SW480 (cell line): Measurements from ENCODE around the gene DLG5.

Experiments used
- DNase-seq: peaks from one replicate; pipeline ENCODE4 v3.0.0-alpha.2; 2016; ENCODE audit warnings: low spot score

The DLG5 gene

DNA sequence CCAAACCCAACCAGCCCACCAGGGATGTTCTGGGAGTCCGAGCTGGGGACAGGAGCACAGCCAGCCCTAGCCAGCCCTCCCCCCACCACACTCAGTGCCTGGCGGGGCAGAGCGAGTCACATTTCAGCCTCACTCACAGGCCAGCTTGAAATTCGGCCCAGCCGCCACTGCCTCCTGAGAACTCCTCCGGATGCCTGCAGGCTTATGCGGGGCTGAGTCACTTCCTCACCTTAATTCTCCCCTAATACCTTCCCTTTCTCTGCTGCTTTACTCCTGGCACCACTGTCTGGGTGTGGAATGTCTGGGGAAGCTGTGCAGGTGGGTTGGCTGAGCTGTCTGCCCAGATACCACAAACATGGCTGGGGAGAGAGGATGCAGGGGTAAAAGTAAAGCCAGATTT lies 22.6 kb upstream of the DLG5 start:
- DNase-seq, result peak; percentile 87

DNA sequence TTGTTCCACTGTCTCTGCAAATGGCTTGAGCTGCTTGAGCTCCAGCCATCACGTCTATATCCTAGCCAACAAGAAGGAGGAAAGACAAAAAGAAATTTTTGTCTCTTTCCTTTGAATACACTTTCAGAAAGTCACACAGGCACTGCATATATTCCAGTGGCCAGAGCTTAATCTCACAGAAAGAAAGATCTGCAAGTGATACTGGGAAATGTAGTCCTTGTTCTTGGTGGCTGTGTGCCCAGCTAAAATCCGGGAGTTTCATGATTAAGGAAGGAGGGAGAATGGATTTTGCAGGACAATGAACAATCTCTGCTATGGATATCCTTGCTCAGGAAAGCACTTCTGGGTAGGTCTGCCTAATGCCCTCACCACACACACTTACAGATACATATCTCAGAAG lies 19.5 kb upstream of the DLG5 start:
- no peak for DNase-seq

DNA sequence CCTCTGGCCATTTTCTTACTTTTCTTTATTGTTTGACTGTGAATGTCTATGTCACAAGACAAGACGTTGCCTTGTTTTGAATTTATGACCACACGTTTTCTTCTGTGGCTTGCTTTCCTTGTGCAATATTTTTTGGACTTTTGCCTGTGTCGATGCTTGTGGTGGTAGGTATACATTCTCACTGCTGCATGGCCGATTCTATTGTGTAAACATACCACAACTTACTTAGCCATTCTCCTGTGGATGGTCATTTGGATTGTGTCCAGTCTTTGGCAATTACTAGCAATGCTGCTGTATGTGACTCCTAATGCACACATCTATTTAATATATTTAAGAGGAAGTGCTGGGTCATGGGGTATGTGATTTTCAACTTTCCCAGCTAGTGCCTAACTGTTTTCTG lies 18.0 kb upstream of the DLG5 start:
- no peak for DNase-seq

- peak; percentile 70 for DNase-seq
These were observed 16.8 kb upstream of the DLG5 start for GRCh38 chr10:77943121-77943901.

DNA sequence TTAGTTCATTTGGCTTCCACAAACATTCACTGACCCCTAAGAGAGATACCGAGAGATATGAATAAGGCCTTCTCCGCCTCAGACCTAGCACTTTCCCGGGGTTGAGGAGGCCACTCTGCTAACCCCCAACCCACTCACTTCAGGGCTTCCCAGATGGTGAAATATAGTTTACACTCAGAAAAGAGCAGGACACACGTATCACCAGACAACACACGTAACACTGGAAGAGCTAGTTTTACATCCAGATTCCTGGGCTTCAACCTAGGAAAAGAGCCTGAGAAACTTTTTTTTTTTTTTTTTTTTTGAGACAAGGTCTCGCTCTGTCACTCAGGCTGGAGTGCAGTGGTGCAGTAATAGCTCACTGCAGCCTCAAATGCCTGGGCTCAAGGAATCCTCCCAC lies 15.2 kb upstream of the DLG5 start:
- DNase-seq, result no peak

- DNase-seq, result no peak
These were observed 14.1 kb upstream of the DLG5 start for GRCh38 chr10:77940627-77941026.

GRCh38 chr10:77940225-77940624 lies 13.7 kb upstream of the DLG5 start:
- no peak for DNase-seq

DNA sequence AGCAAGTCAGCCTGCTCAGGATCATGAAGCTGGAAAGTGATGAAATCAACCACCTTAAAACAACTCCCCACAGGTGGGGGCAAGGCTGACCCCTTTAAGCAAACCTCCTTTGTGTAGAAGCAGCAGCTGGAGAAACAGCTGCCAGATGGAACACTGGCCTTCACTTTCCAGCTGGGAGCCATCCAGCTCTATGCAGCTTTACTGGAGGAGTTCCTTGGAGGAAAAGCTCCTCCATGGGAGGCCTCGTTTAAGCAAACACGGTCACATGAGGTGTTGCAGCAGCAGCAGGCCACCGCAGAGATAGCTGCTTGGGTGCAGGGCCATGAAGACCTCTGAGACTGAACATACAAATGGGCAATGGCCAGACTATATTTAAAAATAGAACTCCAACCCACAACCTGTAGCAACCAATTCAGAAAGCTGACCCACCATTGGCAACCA lies 13.0 kb upstream of the DLG5 start:
- DNase-seq, result no peak

- DNase-seq, result no peak
These were observed 10.4 kb upstream of the DLG5 start for GRCh38 chr10:77936697-77937567.

DNA sequence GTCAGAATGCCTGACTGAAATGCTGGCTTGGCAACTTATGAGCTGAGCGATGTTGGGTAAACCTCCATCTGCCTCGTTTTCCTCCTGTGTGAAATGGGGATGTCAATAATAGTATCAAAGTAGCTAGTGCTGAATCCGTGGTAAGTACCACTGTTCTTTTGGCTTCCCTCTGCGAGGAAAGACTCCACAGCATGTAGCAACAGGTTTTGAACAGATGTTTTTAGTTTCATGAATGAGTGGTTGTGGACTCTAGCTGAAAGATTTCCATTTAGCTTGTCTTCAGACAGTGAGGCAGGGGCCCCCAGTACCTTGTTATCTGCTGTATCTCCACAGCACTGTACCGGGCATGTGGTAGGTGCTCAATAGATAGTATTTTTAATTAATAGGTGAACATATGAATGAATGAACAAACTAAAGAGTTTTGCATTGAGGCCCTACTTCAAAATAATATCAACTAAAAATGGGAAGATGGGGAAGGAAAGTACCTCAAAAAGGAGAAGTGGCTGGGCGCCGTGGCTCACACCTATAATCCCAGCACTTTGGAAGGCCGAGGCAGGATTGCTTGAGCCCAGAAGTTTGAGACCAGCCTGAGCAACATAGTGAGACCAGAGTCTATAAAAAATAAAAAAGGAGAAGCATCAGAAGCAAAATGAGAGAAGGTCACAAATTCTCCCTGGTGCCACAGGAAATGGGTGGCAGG lies 5.6 kb upstream of the DLG5 start:
- no peak for DNase-seq

DNA sequence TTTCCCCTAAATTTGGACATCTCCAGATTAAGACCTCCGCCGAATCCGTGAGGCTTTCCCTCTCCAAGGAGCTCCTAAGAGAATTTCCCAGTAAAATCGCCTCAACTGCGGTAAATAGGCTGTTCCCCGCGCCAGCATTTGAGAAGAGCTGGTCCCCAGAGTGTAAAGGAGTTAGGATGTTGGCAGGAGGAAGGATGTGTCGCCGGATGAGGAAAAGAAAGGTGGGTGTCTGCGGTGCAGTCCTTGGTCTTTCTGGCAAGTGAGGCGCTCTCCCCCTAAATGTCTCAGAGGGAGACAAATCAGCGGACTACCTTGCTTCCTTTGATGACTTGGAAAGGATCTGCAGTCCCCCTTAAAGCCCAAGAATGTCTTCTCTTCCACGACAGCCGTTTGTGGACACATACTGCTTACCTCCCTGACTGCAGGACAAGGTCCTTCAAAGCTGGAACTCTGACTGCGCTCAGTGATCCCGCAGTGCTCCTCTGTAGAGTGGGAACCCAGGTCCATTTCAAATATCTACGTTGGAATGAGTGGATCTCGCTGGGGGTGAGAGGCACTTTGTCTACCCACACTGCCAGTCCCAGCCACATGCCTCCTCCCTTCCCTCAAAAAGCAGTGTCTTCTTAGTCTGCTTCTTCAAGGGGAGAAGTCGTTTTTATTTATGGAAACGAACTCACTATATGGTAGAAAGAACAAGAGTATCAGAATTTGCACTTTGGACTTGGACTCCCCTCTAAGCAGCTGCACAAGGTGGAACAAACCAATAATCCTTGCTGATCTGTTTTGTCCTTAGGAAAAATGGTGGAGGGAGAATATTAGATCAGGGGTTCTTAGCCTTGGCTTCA lies 1.1 kb upstream of the DLG5 start:
- no peak for DNase-seq

DNA sequence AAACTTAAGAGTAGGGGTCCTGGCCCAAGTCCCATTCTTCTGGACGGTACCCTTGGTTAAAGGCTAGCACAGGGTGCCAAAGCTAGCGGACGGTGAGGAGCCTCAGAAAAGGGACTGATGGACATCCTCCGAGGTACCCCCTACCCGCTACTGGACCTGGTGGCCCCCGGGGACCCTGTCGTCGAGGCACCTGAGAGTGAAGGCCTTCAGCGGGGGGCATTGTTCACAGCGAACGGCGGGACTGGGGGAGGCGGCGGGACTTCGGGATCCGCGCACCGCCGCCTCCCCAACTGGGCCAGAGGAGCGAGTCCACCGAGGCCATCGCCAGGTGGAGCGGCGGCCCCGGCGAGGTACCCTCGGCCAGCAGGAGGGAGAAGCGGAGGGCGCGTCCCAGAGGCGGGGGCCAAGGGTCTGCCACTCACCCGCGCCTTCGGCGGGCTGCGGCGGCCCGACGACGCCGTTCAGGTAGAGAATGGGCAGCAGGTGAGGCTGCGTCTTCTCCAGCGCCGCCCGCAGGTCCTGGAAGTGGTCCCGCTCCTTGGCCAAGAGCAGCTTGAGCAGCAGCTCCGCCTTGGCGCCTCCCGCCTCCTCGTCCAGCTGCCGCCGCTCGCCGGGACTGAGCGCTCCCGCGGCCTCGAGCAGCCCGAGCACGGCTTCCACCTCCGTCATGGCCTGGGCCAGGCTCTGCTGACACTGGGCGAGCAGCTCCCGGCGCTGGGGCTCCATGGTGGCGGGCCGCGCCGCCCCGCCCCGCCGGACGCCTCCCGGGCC lies 575 bp downstream of the DLG5 start:
- DNase-seq, result peak; percentile 25

DNA sequence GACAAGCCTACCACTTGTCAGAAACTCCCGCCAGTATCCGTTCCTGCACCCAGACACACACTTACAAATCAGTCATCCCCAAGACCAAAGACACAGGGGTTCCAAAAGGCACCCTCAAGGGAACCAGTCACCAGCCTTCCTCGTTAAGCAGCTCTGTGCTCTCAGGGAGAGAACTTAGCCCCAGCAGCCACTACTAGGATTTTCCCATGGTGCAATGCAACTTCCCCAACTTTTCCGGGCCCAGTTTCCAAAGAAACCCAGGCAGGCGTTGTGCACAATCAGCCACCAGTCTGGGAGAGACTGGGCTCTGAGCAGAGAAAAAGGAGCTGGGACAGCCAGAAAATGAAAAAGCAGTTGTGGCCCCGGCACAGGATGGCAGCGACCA lies 1.2 kb downstream of the DLG5 start:
- DNase-seq, result no peak

DNA sequence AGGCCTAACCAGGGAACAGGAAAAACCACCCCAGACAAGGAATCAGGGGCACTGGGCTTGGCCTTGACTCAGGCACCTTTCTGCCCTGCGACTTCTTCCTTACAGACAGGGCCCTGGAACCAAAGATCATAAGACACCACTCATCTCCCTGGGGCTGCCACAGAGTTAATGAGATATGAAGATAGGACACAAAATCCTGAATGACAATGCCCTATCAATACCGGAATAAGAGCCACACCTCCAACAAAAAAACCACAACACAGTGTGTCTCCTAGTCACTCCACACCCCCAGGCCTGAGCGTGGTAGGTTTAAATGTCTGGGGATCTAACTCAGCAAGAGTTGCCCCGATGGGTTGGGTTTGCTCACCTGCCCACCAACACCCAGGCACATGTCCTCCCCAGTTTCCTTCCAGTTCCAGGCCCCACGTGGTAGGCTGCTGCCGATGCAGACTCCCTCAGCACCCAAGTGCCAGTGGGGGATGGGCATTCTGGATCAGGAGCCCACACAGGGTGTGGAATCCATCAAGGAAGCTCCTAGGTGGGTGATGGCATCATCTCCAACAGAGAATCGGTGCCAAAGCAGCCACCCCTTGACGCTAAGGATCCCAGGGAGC lies 3.9 kb downstream of the DLG5 start:
- DNase-seq, result no peak

DNA sequence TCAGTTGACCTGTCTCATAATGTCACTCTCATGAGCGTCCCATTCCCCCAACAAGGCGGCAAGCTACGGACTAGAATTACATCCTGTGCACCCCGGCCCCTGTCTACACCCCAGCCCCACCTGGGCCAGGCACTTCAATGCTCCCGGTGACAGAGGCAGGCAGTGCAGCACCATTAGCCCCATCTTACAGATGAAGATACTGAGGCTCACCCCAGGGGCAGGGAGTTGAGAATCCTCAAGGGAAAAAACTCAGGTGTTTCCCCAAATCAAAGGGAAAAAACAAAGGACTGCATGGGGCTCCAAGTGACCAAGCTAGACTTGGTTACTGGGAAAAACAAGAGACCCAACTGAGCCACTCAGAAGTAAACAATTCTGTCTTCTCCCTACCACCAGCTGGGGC lies 4.5 kb downstream of the DLG5 start:
- DNase-seq, result no peak

- DNase-seq, result no peak
These were observed 5.2 kb downstream of the DLG5 start for GRCh38 chr10:77921395-77921794.

- no peak for DNase-seq
These were observed 6.1 kb downstream of the DLG5 start for GRCh38 chr10:77920495-77920894.

GRCh38 chr10:77919713-77920108 lies 6.8 kb downstream of the DLG5 start:
- peak; percentile 81 for DNase-seq

DNA sequence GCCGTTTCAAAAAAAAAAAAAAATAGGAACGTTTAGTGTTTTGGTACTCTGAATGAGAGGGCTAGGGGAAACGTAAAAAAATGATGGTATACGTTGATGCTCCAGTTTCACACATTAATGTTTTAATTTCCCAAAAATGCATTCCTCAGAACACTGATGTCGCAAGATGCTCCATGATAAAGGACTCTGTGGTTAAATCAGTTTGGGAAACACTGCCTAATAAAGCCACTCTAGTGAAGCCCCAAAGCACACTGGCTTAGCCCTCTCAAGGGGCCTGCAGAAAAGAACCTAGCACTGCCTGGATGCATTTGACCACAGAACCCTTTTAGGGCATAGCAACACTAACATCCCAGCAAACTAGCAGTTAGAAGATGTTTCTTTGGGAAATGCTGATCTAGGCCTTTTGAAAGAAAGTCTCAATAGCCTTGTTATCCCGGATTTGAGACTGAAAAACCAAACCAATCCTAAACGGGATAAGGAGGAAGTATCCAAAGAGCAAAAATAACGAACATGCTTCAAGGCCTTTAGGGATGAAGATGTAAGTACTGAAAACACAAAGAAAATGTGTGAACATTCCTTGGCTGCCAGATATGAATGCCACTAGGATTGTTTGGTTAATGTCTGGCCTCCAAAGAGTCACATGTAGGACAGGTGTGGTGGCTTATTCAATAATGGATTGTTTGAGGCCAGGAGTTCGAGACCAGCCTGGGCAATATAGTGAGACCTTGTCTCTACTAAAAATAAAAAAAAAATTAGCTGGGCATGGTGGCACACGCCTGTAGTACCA lies 11.0 kb downstream of the DLG5 start:
- no peak for DNase-seq

- no peak for DNase-seq
These were observed 13.5 kb downstream of the DLG5 start for GRCh38 chr10:77913090-77913489.
